Hepatocyte (in vitro differentiated cells): ENCODE measurements around the gene HSCB.

ENCODE experiments used
- CTCF ChIP-seq: fragments of 200-600 bp; sonication (generic); IDR thresholded peaks from 2 replicates; pipeline ENCODE4 v1.5.1; 2016; ENCODE audit warnings: antibody characterized with exemption, mild to moderate bottlenecking; ENCODE audit not compliant: poor library complexity
- EZH2 ChIP-seq: fragments of 200-600 bp; sonication (generic); IDR thresholded peaks from 2 replicates; pipeline ENCODE4 v1.6.1; 2016; ENCODE audit warnings: antibody characterized with exemption, mild to moderate bottlenecking, borderline replicate concordance
- EZH2phosphoT487 ChIP-seq: fragments of 200-600 bp; sonication (generic); IDR thresholded peaks from one replicate; pipeline ENCODE4 v1.6.1; 2018; ENCODE audit warnings: antibody characterized with exemption, mild to moderate bottlenecking, low read depth, moderate library complexity; ENCODE audit not compliant: unreplicated experiment, severe bottlenecking

- TF ChIP-seq CTCF: no peak
- TF ChIP-seq EZH2: no peak
- no peak for TF ChIP-seq EZH2phosphoT487
These were observed 38.5 kb downstream of the HSCB start for GRCh38 chr22:28780296-28780695.
